SIG-M5 (cell line): ENCODE measurements around the gene BTBD9.
"Not testable (repeated sequence)": the region's sequence is repeated elsewhere in the genome, so short reads cannot be mapped to it uniquely, and the experiment has no call there.

ENCODE experiments used
- DNase-seq: peaks from one replicate; lab custom pipeline; 2025; lab: John Stamatoyannopoulos, UW

BTBD9 gene

GRCh38 chr6:38387461-38387860 is 252.3 kb downstream of the BTBD9 start:
- no peak for DNase-seq

GRCh38 chr6:38378801-38379200 is 260.9 kb downstream of the BTBD9 start:
- DNase-seq = no peak

GRCh38 chr6:38375937-38376336 is 263.8 kb downstream of the BTBD9 start:
- DNase-seq = no peak

- DNase-seq = no peak
Observed at GRCh38 chr6:38375341-38375740, 264.4 kb downstream of the BTBD9 start.

- no peak for DNase-seq
Observed at GRCh38 chr6:38371881-38372280, 267.8 kb downstream of the BTBD9 start.

- no peak for DNase-seq
Observed at GRCh38 chr6:38370653-38371601, 268.8 kb downstream of the BTBD9 start.

GRCh38 chr6:38367231-38367630 is 272.5 kb downstream of the BTBD9 start:
- DNase-seq = no peak

- no peak for DNase-seq
Observed at GRCh38 chr6:38366234-38366633, 273.5 kb downstream of the BTBD9 start.

GRCh38 chr6:38364775-38365174 is 275.0 kb downstream of the BTBD9 start:
- no peak for DNase-seq

GRCh38 chr6:38364127-38364526 is 275.6 kb downstream of the BTBD9 start:
- DNase-seq = no peak

- no peak for DNase-seq
Observed at GRCh38 chr6:38355519-38355918, 284.2 kb downstream of the BTBD9 start.

GRCh38 chr6:38354905-38355304 is 284.8 kb downstream of the BTBD9 start:
- DNase-seq = no peak

- DNase-seq = no peak
Observed at GRCh38 chr6:38354037-38354381, 285.7 kb downstream of the BTBD9 start.

GRCh38 chr6:38353310-38354036 is 286.3 kb downstream of the BTBD9 start:
- no peak for DNase-seq

GRCh38 chr6:38352636-38353035 is 287.1 kb downstream of the BTBD9 start:
- no peak for DNase-seq

GRCh38 chr6:38350942-38351341 is 288.8 kb downstream of the BTBD9 start:
- no peak for DNase-seq

GRCh38 chr6:38350220-38350619 is 289.5 kb downstream of the BTBD9 start:
- no peak for DNase-seq

GRCh38 chr6:38349795-38350194 is 289.9 kb downstream of the BTBD9 start:
- DNase-seq = no peak

GRCh38 chr6:38349221-38349620 is 290.5 kb downstream of the BTBD9 start:
- DNase-seq = no peak

GRCh38 chr6:38348371-38348770 is 291.4 kb downstream of the BTBD9 start:
- no peak for DNase-seq

- not testable (repeated sequence) for DNase-seq
Observed at GRCh38 chr6:38347829-38348228, 291.9 kb downstream of the BTBD9 start.

- no peak for DNase-seq
Observed at GRCh38 chr6:38346291-38347079, 293.2 kb downstream of the BTBD9 start.
